Measurements from ENCODE around the gene TMEM131. TPM values are rescaled to one million over a fixed set of nuclear protein-coding genes. Genes with fewer than 3 reads are reported as not detected.

TMEM131 gene
- total RNA-seq, 1 donor = 30.0 TPM

DNA sequence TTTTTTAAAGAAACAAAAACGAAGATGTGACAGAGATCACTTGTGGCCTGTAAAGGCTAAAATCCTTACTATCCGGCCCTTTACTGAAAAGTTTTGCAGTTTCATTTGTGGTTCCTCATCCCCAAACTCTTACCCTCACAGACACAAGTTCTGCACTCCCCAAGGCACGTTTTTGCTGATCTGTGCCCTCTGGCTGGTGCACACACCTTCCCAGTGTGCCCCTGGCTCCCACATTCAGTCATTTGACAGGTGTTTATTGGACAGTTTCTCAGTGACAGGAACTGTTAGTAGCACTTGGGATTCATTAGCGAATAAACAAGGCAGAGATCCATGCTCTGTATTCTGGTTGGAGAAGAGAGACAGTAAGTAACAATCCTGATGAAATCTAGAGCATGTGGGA lies 259.6 kb downstream of the TMEM131 start:
- TF ChIP-seq, protein P1, sequence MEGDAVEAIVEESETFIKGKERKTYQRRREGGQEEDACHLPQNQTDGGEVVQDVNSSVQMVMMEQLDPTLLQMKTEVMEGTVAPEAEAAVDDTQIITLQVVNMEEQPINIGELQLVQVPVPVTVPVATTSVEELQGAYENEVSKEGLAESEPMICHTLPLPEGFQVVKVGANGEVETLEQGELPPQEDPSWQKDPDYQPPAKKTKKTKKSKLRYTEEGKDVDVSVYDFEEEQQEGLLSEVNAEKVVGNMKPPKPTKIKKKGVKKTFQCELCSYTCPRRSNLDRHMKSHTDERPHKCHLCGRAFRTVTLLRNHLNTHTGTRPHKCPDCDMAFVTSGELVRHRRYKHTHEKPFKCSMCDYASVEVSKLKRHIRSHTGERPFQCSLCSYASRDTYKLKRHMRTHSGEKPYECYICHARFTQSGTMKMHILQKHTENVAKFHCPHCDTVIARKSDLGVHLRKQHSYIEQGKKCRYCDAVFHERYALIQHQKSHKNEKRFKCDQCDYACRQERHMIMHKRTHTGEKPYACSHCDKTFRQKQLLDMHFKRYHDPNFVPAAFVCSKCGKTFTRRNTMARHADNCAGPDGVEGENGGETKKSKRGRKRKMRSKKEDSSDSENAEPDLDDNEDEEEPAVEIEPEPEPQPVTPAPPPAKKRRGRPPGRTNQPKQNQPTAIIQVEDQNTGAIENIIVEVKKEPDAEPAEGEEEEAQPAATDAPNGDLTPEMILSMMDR (IDR thresholded peaks at IDR 0.05; ENCODE audit: extremely low read depth, low read depth, low read length) = no peak
- Histone ChIP-seq H3K27me3 (ENCODE audit: insufficient read depth, low read length) (no peaks in the 10 kb centered on the region), H3K4me2 (ENCODE audit: insufficient read depth, low read length) (no peak overlapping the region), H3K36me3 (ENCODE audit: insufficient read depth, low read length) (no peaks in the 10 kb centered on the region), H4K20me1 (ENCODE audit: insufficient read depth, low read length) (no peaks in the 10 kb centered on the region), H3K4me3 (ENCODE audit: insufficient read depth, low read length) (no peak overlapping the region), H3K9me3 (ENCODE audit: low read depth, low read length) (no peaks in the 10 kb centered on the region), H2AFZ (ENCODE audit: low read length) (no peak overlapping the region), H3K79me2 (ENCODE audit: insufficient read depth, low read length) (no peaks in the 10 kb centered on the region), H3K4me1 (ENCODE audit: insufficient read depth, low read length) (no peaks in the 10 kb centered on the region), H3K27ac (ENCODE audit: low read depth, low read length) (no peak overlapping the region)
- DNase-seq (ENCODE audit: insufficient read length, low spot score, missing footprints) = no peak

DNA sequence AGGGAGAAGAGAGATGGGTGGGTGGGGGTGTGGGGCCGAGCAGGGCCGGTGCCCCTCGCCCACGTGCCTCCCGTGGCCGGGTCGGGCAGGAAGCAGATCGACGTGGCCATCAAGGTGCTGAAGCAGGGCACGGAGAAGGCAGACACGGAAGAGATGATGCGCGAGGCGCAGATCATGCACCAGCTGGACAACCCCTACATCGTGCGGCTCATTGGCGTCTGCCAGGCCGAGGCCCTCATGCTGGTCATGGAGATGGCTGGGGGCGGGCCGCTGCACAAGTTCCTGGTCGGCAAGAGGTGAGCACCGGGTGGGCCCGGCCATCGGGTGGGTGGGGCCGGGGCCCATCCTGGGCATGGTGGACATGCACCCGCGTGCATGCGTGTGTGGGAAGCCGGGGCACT lies 260.6 kb downstream of the TMEM131 start:
- no peaks in the 10 kb centered on the region for H3K27me3 ChIP-seq (ENCODE audit: insufficient read depth, low read length)
- H3K79me2 ChIP-seq (ENCODE audit: insufficient read depth, low read length) = no peaks in the 10 kb centered on the region
- DNase-seq (ENCODE audit: insufficient read length, low spot score, missing footprints) = no peak
- no peak overlapping the region for H2AFZ ChIP-seq (ENCODE audit: low read length)
- H4K20me1 ChIP-seq (ENCODE audit: insufficient read depth, low read length) = no peaks in the 10 kb centered on the region
- no peak overlapping the region for H3K4me2 ChIP-seq (ENCODE audit: insufficient read depth, low read length)
- TF ChIP-seq, protein P1 (IDR thresholded peaks at IDR 0.05; ENCODE audit: extremely low read depth, low read depth, low read length) = no peak
- no peak overlapping the region for H3K27ac ChIP-seq (ENCODE audit: low read depth, low read length)
- H3K9me3 ChIP-seq (ENCODE audit: low read depth, low read length) = no peaks in the 10 kb centered on the region
- H3K36me3 ChIP-seq (ENCODE audit: insufficient read depth, low read length) = no peaks in the 10 kb centered on the region
- no peaks in the 10 kb centered on the region for H3K4me1 ChIP-seq (ENCODE audit: insufficient read depth, low read length)
- no peak overlapping the region for H3K4me3 ChIP-seq (ENCODE audit: insufficient read depth, low read length)

DNA sequence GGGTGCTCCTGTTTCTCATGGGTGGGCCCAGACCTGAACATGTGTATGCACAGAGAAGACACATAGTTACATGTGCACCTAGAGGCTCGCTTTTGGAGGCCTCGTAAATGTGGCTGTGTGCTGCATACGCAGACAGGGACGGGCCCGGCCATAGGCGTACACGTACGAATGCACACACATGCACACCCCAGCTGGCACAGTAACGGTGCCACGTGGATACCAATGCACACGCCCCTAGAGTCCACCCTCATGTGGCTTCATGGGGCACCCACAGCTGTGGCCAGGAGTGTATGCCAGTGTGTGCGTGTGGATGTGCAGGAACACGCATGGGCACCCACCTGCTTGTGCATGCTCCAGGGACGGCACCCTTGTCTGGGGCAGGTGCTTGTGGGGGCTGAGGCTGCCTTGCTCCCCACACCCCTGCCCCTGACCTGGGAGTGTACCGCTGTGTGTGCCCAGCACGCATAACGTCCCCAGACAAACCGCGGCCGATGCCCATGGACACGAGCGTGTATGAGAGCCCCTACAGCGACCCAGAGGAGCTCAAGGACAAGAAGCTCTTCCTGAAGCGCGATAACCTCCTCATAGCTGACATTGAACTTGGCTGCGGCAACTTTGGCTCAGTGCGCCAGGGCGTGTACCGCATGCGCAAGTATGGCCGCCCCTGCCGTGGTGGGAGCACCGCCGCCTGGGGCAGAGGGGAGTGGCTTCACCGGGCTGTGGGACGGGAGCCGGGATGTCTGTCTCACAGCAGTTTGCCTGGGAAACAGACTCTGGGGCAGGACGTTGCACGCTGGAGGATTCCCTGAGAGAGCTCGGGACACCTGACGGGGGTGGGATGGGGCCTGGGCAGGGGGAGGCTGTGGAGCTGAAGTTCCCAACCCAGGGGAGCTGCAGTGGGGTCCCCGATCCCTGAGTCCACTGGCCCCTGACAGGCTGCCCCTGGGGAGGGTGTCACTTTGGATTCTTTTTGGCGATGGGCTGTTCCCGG lies 261.4 kb downstream of the TMEM131 start:
- no peak overlapping the region for H2AFZ ChIP-seq (ENCODE audit: low read length)
- H3K79me2 ChIP-seq (ENCODE audit: insufficient read depth, low read length) = no peaks in the 10 kb centered on the region
- H4K20me1 ChIP-seq (ENCODE audit: insufficient read depth, low read length) = no peaks in the 10 kb centered on the region

More for the DNA sequence above, 261.4 kb downstream of the TMEM131 start:
- H3K27me3 ChIP-seq (ENCODE audit: insufficient read depth, low read length) = no peaks in the 10 kb centered on the region
- no peak overlapping the region for H3K4me2 ChIP-seq (ENCODE audit: insufficient read depth, low read length)
- TF ChIP-seq, protein P1 (IDR thresholded peaks at IDR 0.05; ENCODE audit: extremely low read depth, low read depth, low read length) = no peak
- no peaks in the 10 kb centered on the region for H3K4me1 ChIP-seq (ENCODE audit: insufficient read depth, low read length)
- H3K36me3 ChIP-seq (ENCODE audit: insufficient read depth, low read length) = no peaks in the 10 kb centered on the region
- H3K27ac ChIP-seq (ENCODE audit: low read depth, low read length) = no peak overlapping the region
- peak; percentile 71 for DNase-seq (ENCODE audit: insufficient read length, low spot score, missing footprints)
- no peak overlapping the region for H3K4me3 ChIP-seq (ENCODE audit: insufficient read depth, low read length)
- H3K9me3 ChIP-seq (ENCODE audit: low read depth, low read length) = no peaks in the 10 kb centered on the region

Measured in osteoblast (primary cell).